Gastrocnemius medialis (tissue), 4 donors: ENCODE measurements around the gene CKAP5. TPM values are rescaled to one million over a fixed set of nuclear protein-coding genes. Genes with fewer than 3 reads are reported as not detected.

ENCODE experiments used
- ATAC-seq, 2 donors: fragments of 150-250 bp; one replicate each; pipeline ENCODE4 v1.9.1; 2016
- DNase-seq, 2 donors: peaks; one replicate each; pipeline ENCODE4 v3.0.0-alpha.2; 2019
- H3K27ac ChIP-seq, 4 donors: fragments of 200-600 bp; sonication (generic); 1 replicate in 1 of 4; 2 replicates in 3 of 4; pipeline ENCODE4 v1.5.1; 2016 to 2018; ENCODE audit warnings: mild to moderate bottlenecking in 2 of 4, moderate library complexity in 1 of 4
- H3K27me3 ChIP-seq, 3 donors: fragments of 200-600 bp; sonication (generic) in 2 of 3; 1 replicate in 1 of 3; 2 replicates in 2 of 3; pipeline versions ENCODE4 v1.5.1 to v1.6.0; 2016 to 2019; ENCODE audit warnings: mild to moderate bottlenecking in 1 of 3, moderate library complexity in 1 of 3
- H3K36me3 ChIP-seq, 2 donors: fragments of 200-600 bp; sonication (generic) in 1 of 2; one replicate each; pipeline ENCODE4 v1.5.1; 2017 to 2018
- H3K4me1 ChIP-seq, 2 donors: fragments of 200-600 bp; sonication (generic) in 1 of 2; one replicate each; pipeline ENCODE4 v1.5.1; 2016 to 2017; ENCODE audit warnings: mild to moderate bottlenecking in 2 of 2
- H3K4me3 ChIP-seq, 4 donors: fragments of 200-600 bp; sonication (generic) in 3 of 4; 1 replicate in 1 of 4; 2 replicates in 3 of 4; pipeline ENCODE4 v1.5.1; 2016 to 2019; ENCODE audit warnings: mild to moderate bottlenecking in 2 of 4
- H3K9me3 ChIP-seq, 3 donors: fragments of 200-600 bp; sonication (generic) in 2 of 3; 1 replicate in 1 of 3; 2 replicates in 2 of 3; pipeline ENCODE4 v1.5.1; 2016 to 2019
- CTCF ChIP-seq, 5 experiments: fragments of 450-650 bp in 3 of 5; fragments of 200-600 bp in 2 of 5; sonication (generic) in 2 of 5; IDR thresholded peaks in 4 of 5; conservative IDR thresholded peaks in 1 of 5; 1 replicate in 4 of 5; 2 replicates in 1 of 5; pipeline ENCODE4 v1.5.1; 2016 to 2019; ENCODE audit warnings: antibody characterized with exemption in 5 of 5, mild to moderate bottlenecking in 3 of 5, moderate library complexity in 3 of 5
- POLR2A ChIP-seq, 2 donors: fragments of 450-650 bp; IDR thresholded peaks; one replicate each; pipeline ENCODE4 v1.6.1; 2017; ENCODE audit warnings: antibody characterized with exemption in 2 of 2, mild to moderate bottlenecking in 2 of 2, moderate library complexity in 2 of 2
- in situ Hi-C, 4 donors: fragments of 200-750 bp; cut with MboI; loops; one replicate each; pipeline versions ENCODE4 v1.15.0 to v1.8.0; 2017; ENCODE audit warnings: low sequenced_read_pairs in 4 of 4
- intact Hi-C: fragments of 100-400 bp; cut with DNase I; formaldehyde crosslinking; loops from one replicate; pipeline ENCODE4 v1.15.1; 2023; ENCODE audit warnings: low total_unique reads
- total RNA-seq, 4 donors: library from RNA; depleted of rRNA; stranded (reverse); fragments of >200 nt; gene quantifications; one replicate each; pipeline versions ENCODE4 v1.1.0 to v1.2.3, GENCODE V29; 2016

The CKAP5 gene
- total RNA-seq, 4 donors from 2014 or later: 43.6 to 89.6 (median 65.0) TPM

GRCh38 chr11:46846510-46846830, 390 bp upstream of the CKAP5 start:
- DNase-seq (no peak), ATAC-seq (peak; percentile 14 to 15)
- peak overlapping the region; percentile 74 to 95 (median 90) for H3K4me3 ChIP-seq
- no peaks in the 10 kb centered on the region for H3K27me3 ChIP-seq
- intact Hi-C loops: loop anchor here (1.0 kb wide), 1 partner anchor 20 kb away; no protein-coding TSS in a partner anchor
- in situ Hi-C loops: no loop called here
- peak overlapping the region in 3 of 4 donors; percentile 80 to 92 (median 91) for H3K27ac ChIP-seq
- H3K4me1 ChIP-seq: peaks cover 15 to 21% of the 10 kb centered on the region in 2 donors
- H3K36me3 ChIP-seq: no peaks in the 10 kb centered on the region
- TF ChIP-seq POLR2A (IDR thresholded peaks at IDR 0.05) (no peak), CTCF (IDR thresholded peaks at IDR 0.05 in 4 of 5, conservative IDR thresholded peaks at IDR 0.05 in 1 of 5) (no peak)
- no peaks in the 10 kb centered on the region for H3K9me3 ChIP-seq

GRCh38 chr11:46845440-46845739, 690 bp downstream of the CKAP5 start:
- intact Hi-C loops (no loop called here), in situ Hi-C loops (no loop called here)
- Histone ChIP-seq H3K27ac (peak overlapping the region; percentile 80 to 94 (median 92)), H3K27me3 (no peaks in the 10 kb centered on the region), H3K4me3 (peak overlapping the region; percentile 74 to 95 (median 90)), H3K36me3 (no peaks in the 10 kb centered on the region), H3K9me3 (no peaks in the 10 kb centered on the region), H3K4me1 (peaks cover 15 to 21% of the 10 kb centered on the region in 2 donors)
- ATAC-seq (no peak), DNase-seq (no peak)
- TF ChIP-seq POLR2A (IDR thresholded peaks at IDR 0.05): no peak
- no peak for TF ChIP-seq CTCF (IDR thresholded peaks at IDR 0.05 in 4 of 5, conservative IDR thresholded peaks at IDR 0.05 in 1 of 5)

GRCh38 chr11:46840116-46840515, 6.0 kb downstream of the CKAP5 start:
- intact Hi-C loops: no loop called here
- no peaks in the 10 kb centered on the region for H3K36me3 ChIP-seq
- H3K27ac ChIP-seq: no peak overlapping the region
- no peak overlapping the region for H3K4me3 ChIP-seq
- peaks cover 33% of the 10 kb centered on the region in 2 donors for H3K4me1 ChIP-seq
- H3K9me3 ChIP-seq: no peaks in the 10 kb centered on the region
- no peaks in the 10 kb centered on the region for H3K27me3 ChIP-seq
- in situ Hi-C loops: no loop called here
- TF ChIP-seq CTCF (IDR thresholded peaks at IDR 0.05 in 4 of 5, conservative IDR thresholded peaks at IDR 0.05 in 1 of 5) (no peak), POLR2A (IDR thresholded peaks at IDR 0.05) (no peak)
- ATAC-seq (no peak), DNase-seq (no peak)

GRCh38 chr11:46838501-46838900, 7.6 kb downstream of the CKAP5 start:
- ATAC-seq: no peak
- Histone ChIP-seq H3K36me3 (no peaks in the 10 kb centered on the region), H3K27ac (no peak overlapping the region), H3K4me3 (no peak overlapping the region), H3K4me1 (peaks cover 19 to 21% of the 10 kb centered on the region in 2 donors), H3K9me3 (no peaks in the 10 kb centered on the region), H3K27me3 (no peaks in the 10 kb centered on the region)
- intact Hi-C loops: no loop called here
- in situ Hi-C loops: no loop called here
- TF ChIP-seq POLR2A (IDR thresholded peaks at IDR 0.05) (no peak), CTCF (IDR thresholded peaks at IDR 0.05 in 4 of 5, conservative IDR thresholded peaks at IDR 0.05 in 1 of 5) (no peak)
- no peak for DNase-seq

- intact Hi-C loops (no loop called here), in situ Hi-C loops (no loop called here)
- Histone ChIP-seq H3K9me3 (no peaks in the 10 kb centered on the region), H3K4me1 (peaks cover 17 to 24% of the 10 kb centered on the region in 2 donors), H3K27ac (no peak overlapping the region), H3K27me3 (no peaks in the 10 kb centered on the region), H3K36me3 (no peaks in the 10 kb centered on the region), H3K4me3 (no peak overlapping the region)
- DNase-seq: no peak
- no peak for ATAC-seq
- TF ChIP-seq POLR2A (IDR thresholded peaks at IDR 0.05) (no peak), CTCF (IDR thresholded peaks at IDR 0.05 in 4 of 5, conservative IDR thresholded peaks at IDR 0.05 in 1 of 5) (no peak)
Observed at GRCh38 chr11:46837860-46838259, 8.2 kb downstream of the CKAP5 start.
